Neuron (in vitro differentiated cells): ENCODE results near the gene EBPL.

Experiments used
- H2AFZ ChIP-seq: one replicate; pipeline ENCODE4 v1.6.1; 2013; ENCODE audit warnings: low read depth, mild to moderate bottlenecking, inconsistent platforms, low read length, moderate library complexity
- H3K27me3 ChIP-seq: one replicate; pipeline ENCODE4 v1.6.1; 2013; ENCODE audit warnings: low read length; ENCODE audit not compliant: insufficient read depth
- H3K36me3 ChIP-seq: one replicate; pipeline ENCODE4 v1.6.1; 2013; ENCODE audit warnings: low read length; ENCODE audit not compliant: insufficient read depth
- H3K4me1 ChIP-seq: one replicate; pipeline ENCODE4 v1.6.1; 2013; ENCODE audit warnings: low read length; ENCODE audit not compliant: insufficient read depth
- H3K4me3 ChIP-seq: 2 replicates; pipeline ENCODE4 v1.5.1; 2013; ENCODE audit warnings: mild to moderate bottlenecking, low read length, moderate library complexity
- H3K9me3 ChIP-seq: one replicate; pipeline ENCODE4 v1.6.1; 2013; ENCODE audit warnings: low read length

EBPL gene

DNA sequence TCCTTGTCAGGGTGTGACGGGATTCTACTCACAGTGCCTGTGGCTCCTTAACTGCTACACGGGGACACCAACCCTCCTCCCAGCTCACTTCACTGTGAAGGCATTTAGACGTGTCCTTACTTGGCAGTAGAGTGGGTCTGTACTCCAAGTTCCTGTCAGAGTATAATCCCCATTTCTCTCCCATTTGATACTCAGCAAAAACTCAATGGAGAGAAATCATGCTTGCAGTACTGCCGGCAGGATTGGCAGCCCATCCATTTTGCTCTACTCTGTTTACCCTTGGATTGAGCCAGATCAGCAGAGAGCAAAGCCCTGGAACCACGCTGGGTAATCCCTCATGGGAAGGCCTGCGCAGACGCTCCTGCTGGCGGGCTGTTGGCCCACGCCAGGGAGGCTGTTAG lies 34.0 kb downstream of the EBPL start:
- H3K9me3 ChIP-seq: no peaks in the 10 kb centered on the region
- H3K36me3 ChIP-seq: peaks cover 10% of the 10 kb centered on the region
- H3K4me3 ChIP-seq: no peak overlapping the region
- H2AFZ ChIP-seq: no peak overlapping the region
- H3K27me3 ChIP-seq: no peaks in the 10 kb centered on the region
- peaks cover 12% of the 10 kb centered on the region for H3K4me1 ChIP-seq

DNA sequence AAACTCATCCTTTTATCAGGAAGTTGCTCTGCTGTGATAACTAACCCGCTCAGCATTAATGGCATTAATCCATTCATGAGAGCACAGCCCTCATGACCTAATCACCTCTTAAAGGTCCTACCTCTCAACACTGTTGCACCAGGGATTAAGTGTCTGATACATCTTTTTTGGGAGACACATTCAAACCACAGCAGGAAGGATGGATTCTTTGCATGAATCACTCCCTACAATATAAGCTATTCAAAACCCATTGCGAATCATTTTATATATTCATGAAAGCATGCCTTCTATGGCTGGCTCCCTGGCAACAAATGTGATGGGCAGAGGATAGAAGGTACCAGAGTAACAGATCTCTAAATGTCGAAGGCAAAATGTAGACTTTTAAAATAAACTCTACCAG lies 35.4 kb downstream of the EBPL start:
- no peak overlapping the region for H2AFZ ChIP-seq
- H3K9me3 ChIP-seq: no peaks in the 10 kb centered on the region
- H3K36me3 ChIP-seq: peaks cover 3% of the 10 kb centered on the region
- no peaks in the 10 kb centered on the region for H3K27me3 ChIP-seq
- H3K4me1 ChIP-seq: peaks cover 12% of the 10 kb centered on the region
- H3K4me3 ChIP-seq: no peak overlapping the region

DNA sequence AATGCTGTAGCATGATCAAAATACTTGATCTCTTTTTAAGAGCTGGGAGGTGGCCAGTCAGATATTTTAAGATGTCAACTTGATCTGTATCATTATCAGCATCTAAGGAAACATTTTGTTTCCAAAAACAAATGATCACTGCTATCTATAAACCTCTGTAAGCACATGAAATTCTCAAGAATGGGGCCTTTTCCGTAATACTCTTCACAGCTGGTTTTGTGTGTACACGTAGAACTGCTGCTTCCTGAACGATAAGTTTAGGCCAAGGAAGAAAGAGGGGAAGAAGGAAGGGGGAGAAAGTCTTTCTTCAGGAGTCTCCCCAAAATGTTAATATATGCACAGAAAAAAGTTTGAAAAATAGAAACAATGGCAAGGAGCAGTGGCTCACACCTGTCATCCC lies 37.3 kb downstream of the EBPL start:
- Histone ChIP-seq H3K27me3 (no peaks in the 10 kb centered on the region), H3K4me3 (no peak overlapping the region), H3K36me3 (no peaks in the 10 kb centered on the region), H2AFZ (no peak overlapping the region), H3K9me3 (no peaks in the 10 kb centered on the region), H3K4me1 (peaks cover 12% of the 10 kb centered on the region)

DNA sequence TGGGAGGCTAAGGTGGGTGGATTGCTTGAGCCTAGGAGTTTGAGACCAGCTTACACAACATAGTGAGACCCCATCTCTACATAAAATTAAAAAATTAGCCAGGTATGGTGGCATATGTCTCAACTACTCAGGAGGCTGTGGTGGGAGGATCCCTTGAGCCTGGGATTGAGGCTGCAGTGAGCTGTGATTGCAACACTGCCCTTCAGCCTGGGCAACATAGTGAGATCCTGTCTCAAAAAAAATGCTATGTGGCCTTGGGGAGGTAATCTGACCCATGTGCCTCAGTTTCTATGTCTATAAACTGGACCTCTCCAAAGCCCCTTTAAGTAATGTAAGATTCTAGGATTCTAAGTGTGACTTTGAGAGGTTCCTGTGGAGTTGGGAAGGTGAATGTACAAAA lies 37.8 kb downstream of the EBPL start:
- no peaks in the 10 kb centered on the region for H3K27me3 ChIP-seq
- no peaks in the 10 kb centered on the region for H3K9me3 ChIP-seq
- H3K36me3 ChIP-seq: no peaks in the 10 kb centered on the region
- H2AFZ ChIP-seq: no peak overlapping the region
- peaks cover 12% of the 10 kb centered on the region for H3K4me1 ChIP-seq
- no peak overlapping the region for H3K4me3 ChIP-seq

DNA sequence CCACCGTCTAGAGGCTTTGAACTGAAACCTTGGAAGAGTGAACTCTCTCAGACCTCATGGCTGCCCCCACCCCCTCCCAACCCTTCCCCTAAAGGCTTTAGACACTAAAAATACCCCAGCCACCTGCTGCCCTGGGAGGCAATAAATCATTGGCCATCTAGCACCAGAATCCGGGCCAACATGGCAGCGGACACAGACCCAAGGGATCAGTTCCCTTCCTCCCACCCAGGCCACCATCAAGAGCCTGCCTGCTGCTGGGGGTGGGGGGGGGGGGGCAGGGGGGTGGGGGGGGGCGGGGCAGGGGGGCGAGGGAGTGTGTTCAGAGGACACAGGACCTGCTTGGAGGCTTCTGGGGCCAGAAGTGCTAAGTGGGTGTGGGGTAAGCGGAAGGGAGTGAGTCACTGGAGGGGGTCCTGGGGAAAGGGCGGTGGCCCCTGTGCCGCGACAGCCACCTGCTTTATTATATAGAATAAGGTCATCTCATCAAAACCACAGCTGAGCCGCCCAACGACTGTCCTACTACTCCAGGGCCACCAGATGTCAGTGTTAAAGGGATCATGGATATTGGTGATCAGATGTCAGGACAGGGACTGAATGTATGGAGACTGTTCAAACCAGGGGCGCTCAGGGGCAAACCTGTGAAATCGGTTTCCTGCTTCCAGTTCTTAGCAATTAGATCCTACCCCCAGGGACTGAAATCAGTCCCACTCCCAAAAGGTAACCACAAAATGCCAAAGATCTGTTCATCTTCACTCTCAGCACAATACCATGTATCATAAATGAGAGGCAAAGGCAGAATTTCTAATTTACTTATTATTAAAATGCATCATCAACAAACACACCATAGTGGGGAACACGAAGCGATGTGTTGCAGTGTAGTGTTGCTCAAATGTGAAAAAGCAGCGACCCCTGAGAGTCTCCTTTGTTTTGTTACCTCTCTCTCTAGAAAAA lies 38.7 kb downstream of the EBPL start:
- Histone ChIP-seq H3K27me3 (no peaks in the 10 kb centered on the region), H3K36me3 (no peaks in the 10 kb centered on the region), H3K4me1 (peaks cover 12% of the 10 kb centered on the region), H3K9me3 (no peaks in the 10 kb centered on the region), H2AFZ (no peak overlapping the region), H3K4me3 (no peak overlapping the region)

DNA sequence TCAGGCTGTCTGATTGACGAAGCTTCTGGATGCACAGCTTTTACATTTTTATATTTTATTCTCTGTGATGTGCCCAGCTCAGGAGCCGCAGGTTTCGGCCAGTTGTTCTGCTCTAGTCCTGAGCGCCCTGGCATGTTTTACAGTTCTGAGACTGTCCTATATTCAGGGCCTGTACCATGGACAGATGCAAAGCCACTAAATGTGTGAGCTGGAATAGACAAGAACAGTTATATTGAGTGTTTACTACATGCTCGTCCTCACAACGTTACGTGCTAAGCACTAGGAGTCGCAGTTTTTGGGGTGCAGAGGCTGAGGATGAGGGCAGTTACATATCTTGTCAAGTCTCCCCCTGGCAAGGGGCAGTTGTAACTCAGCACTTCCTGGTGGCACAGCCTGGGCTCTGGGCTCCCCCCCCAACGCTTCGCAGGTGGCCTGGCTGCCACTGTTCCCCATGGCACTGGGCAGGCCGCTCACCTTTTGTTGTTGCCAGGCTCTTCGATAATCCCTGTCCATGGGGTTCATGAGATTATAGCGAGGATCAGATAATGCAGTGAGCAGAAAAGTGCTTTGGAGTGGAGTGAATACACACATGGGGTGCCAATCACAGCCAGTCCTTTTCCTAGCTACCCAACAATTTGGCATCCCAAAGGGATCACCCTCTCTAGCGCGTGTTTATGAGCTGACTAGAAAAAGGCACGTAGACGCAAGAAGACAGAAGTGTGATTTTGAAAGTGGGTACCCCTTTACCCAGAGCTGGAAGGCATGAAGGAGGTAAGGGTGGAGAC lies 39.5 kb downstream of the EBPL start:
- H3K4me1 ChIP-seq: peaks cover 12% of the 10 kb centered on the region
- no peak overlapping the region for H2AFZ ChIP-seq
- no peak overlapping the region for H3K4me3 ChIP-seq
- no peaks in the 10 kb centered on the region for H3K36me3 ChIP-seq
- no peaks in the 10 kb centered on the region for H3K27me3 ChIP-seq
- H3K9me3 ChIP-seq: no peaks in the 10 kb centered on the region

DNA sequence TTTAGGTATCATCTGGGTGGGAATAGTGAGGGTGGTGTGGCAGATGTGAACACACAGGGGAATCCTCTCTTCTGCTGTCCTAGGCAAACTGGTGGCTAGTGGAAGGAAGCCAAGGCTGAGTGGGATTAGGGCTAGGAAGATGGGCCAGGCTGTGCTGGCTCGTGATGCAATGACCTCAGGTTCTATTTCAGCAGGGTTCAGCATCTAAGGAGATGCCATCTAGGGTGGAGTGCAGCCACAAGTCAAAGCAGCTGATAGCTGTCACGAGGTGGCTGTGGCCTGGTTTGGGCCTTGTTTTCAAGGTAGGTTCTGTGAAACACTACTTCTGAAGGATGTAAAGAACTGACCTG lies 41.3 kb downstream of the EBPL start:
- no peak overlapping the region for H2AFZ ChIP-seq
- no peaks in the 10 kb centered on the region for H3K9me3 ChIP-seq
- H3K36me3 ChIP-seq: no peaks in the 10 kb centered on the region
- no peaks in the 10 kb centered on the region for H3K4me1 ChIP-seq
- no peaks in the 10 kb centered on the region for H3K27me3 ChIP-seq
- H3K4me3 ChIP-seq: no peak overlapping the region

DNA sequence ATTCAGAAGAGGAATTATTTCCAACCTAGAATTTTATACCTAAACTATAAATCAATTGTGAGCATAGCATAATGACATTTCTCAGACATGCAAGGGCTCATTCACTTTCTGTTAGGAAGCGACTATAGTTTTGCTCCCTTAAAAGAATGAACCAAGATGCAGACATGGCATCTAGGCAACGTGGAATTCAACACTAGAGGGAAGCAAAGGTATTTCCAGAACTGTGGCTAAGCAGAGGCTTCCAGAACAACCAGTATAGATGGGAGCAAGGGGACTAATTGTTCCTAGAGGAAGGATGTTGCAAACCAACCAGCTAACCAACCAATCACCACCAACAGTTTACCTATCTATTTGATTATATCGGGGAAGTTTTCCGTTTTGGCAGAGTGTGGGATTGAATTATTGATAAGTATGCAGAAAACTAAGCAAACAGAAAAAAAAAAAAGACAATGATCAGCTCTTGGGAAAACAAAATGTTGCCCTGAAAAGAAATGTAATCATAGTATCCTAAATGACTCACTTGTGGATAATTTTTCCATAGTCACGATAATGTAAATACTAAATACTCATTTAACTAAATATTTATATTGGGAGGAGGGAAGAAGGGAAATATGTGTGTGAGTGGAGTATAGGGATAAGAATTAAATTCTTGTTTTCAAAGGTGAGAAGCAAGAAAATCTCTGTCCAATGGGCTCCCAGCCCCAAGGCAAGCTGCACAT lies 41.9 kb downstream of the EBPL start:
- no peaks in the 10 kb centered on the region for H3K4me1 ChIP-seq
- no peaks in the 10 kb centered on the region for H3K27me3 ChIP-seq
- H3K9me3 ChIP-seq: no peaks in the 10 kb centered on the region
- no peaks in the 10 kb centered on the region for H3K36me3 ChIP-seq
- H3K4me3 ChIP-seq: no peak overlapping the region
- no peak overlapping the region for H2AFZ ChIP-seq

DNA sequence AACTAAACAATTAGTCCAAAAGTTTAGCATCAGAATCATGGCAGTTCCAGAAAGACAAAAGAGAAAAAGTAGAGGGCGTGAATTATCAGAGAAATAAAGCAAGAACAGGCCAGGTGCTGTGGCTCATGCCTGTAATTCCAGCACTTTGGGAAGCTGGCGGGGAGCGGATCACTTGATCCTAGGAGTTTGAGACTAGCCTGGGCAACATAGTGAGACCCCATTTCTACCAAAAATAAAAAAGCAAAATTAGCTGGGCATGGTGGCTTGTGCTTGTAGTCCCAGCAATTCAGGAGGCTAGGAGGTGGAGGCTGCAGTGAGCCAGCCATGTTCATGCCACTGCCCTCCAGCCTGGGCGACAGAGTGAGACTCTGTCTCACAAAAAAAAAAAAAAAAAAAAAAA lies 44.6 kb downstream of the EBPL start:
- Histone ChIP-seq H3K4me3 (no peak overlapping the region), H3K4me1 (no peaks in the 10 kb centered on the region), H3K9me3 (no peaks in the 10 kb centered on the region), H3K36me3 (no peaks in the 10 kb centered on the region), H2AFZ (no peak overlapping the region), H3K27me3 (no peaks in the 10 kb centered on the region)

DNA sequence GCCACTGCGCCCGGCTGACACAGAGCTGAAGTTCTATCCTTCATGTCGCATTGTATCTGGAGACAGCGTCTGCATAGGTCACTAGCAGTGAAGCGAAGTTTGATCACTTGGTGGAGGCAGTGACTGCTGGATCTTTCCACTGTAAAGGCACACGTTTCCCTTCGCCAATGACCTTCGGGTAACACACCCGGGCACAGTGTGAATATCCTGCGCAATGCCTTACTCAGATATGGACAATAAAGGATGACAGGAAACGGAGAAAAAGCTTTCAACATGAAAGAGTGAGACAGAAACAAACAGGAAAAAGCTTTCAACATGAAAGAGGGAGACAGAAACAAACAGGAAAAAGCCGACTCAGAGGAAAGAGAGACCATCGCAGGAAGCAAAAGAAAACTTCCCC lies 45.8 kb downstream of the EBPL start:
- Histone ChIP-seq H3K27me3 (no peaks in the 10 kb centered on the region), H2AFZ (no peak overlapping the region), H3K36me3 (no peaks in the 10 kb centered on the region), H3K4me3 (no peak overlapping the region), H3K4me1 (no peaks in the 10 kb centered on the region), H3K9me3 (no peaks in the 10 kb centered on the region)

DNA sequence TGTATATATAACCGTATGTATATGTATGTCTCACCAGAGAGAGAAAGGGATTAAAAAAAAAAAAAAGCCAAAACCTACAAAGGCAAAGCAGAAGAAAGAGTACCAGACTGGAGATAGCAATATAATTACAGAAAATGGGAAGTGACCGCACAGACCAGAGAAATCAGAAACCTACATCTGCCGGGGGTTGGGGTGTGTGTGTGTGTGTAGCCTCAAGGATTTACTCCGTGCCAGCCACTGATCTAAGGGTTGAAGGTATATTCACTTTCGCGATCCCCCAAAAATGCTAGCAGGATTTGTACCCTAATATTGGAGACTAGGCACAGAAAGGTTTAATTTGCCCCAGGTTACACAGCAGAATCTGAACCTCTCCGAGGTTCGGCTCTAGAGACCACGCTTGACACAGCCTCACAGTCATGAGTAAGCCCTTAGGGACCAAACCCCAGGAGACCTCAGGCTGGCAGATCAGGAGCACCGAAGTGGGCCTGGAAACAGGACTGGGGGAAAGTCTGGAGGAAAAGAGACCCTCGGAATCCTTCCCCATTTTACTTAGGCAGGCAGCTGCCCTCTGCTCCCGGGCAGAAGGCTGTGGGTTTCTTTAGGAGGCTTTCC lies 48.1 kb downstream of the EBPL start:
- Histone ChIP-seq H3K4me3 (no peak overlapping the region), H2AFZ (no peak overlapping the region), H3K9me3 (no peaks in the 10 kb centered on the region)

DNA sequence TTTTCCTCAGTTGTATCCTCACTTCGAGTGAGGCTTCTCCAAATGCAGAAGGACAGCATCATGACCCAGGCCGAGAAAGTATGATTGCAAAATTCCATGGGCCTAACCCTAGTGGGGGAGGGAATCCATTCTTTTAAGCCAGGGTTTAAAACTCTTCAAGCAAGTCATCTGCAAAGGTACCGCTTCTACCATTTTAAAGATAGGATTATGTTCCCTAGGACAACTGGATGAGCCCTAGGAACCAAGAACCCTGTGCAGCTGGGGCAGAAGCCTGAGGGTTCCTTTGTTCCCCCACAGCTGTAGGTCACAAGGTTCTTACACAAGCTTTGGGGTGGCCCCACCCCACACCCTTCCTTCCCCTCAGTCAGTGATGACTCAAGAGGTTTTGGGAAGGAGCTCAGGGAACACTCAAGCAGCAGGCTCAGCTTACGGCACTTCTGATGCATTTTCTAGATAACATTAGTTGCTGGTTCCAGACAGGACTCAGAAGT lies 49.4 kb downstream of the EBPL start:
- Histone ChIP-seq H3K4me3 (no peak overlapping the region), H3K27me3 (no peaks in the 10 kb centered on the region), H3K9me3 (no peaks in the 10 kb centered on the region), H2AFZ (no peak overlapping the region), H3K36me3 (no peaks in the 10 kb centered on the region), H3K4me1 (no peaks in the 10 kb centered on the region)

More for the DNA sequence above, 48.1 kb downstream of the EBPL start:
- Histone ChIP-seq H3K4me1 (no peaks in the 10 kb centered on the region), H3K36me3 (no peaks in the 10 kb centered on the region), H3K27me3 (no peaks in the 10 kb centered on the region)

DNA sequence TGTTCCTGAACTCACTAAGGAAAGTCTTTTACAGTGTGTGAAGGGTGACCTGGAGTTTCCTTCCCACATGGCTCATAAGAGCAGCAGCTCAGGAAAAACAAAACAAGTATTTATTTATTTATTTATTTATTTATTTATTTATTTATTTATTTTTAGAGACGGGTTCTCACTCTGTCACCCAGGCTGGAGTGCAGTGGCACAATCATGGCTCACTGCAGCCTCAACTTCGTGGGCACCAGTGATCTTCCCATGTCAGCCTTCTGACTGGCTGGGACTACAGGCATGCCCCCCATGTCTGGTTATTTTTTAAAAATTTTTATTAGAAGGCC lies 52.6 kb downstream of the EBPL start:
- Histone ChIP-seq H3K36me3 (no peaks in the 10 kb centered on the region), H2AFZ (no peak overlapping the region), H3K4me3 (no peak overlapping the region), H3K9me3 (no peaks in the 10 kb centered on the region), H3K4me1 (no peaks in the 10 kb centered on the region), H3K27me3 (no peaks in the 10 kb centered on the region)
